Measurements from ENCODE around the gene GPR142. TPM values are rescaled to one million over a fixed set of nuclear protein-coding genes. Genes with fewer than 3 reads are reported as not detected.

The GPR142 gene
- total RNA-seq, 1 donor from 2014 or later, result not detected

GRCh38 chr17:74369665-74370490 lies 2.6 kb downstream of the GPR142 start:
- intact Hi-C loops (cut with DNase I), result no loop called here

GRCh38 chr17:74371653-74372147 lies 4.4 kb downstream of the GPR142 start:
- Histone ChIP-seq H3K4me3 (no peak overlapping the region), H3K27ac (no peak overlapping the region), H3K36me3 (no peaks in the 10 kb centered on the region), H3K9me3 (no peaks in the 10 kb centered on the region), H3K4me1 (peaks cover 12% of the 10 kb centered on the region), H3K27me3 (ENCODE audit: low read depth) (peaks cover 15% of the 10 kb centered on the region)
- DNase-seq (no peak), ATAC-seq (no peak)
- no peak for TF ChIP-seq CTCF (IDR thresholded peaks at IDR 0.05)
- intact Hi-C loops (cut with DNase I), result no loop called here

More at GRCh38 chr17:74369665-74370490, 2.6 kb downstream of the GPR142 start:
- TF ChIP-seq CTCF (IDR thresholded peaks at IDR 0.05), result no peak
- no peaks in the 10 kb centered on the region for H3K9me3 ChIP-seq
- H3K4me3 ChIP-seq, result no peak overlapping the region
- DNase-seq (no peak), ATAC-seq (no peak)
- H3K36me3 ChIP-seq, result no peaks in the 10 kb centered on the region
- peaks cover 12% of the 10 kb centered on the region for H3K4me1 ChIP-seq
- H3K27ac ChIP-seq, result no peak overlapping the region
- peaks cover 15% of the 10 kb centered on the region for H3K27me3 ChIP-seq (ENCODE audit: low read depth)

- intact Hi-C loops (cut with DNase I), result no loop called here
- ATAC-seq, result no peak
- peaks cover 12% of the 10 kb centered on the region for H3K27me3 ChIP-seq (ENCODE audit: low read depth)
Measured at GRCh38 chr17:74372426-74372825, 5.1 kb downstream of the GPR142 start.

GRCh38 chr17:74373838-74374606 lies 6.7 kb downstream of the GPR142 start:
- no peaks in the 10 kb centered on the region for H3K9me3 ChIP-seq
- ATAC-seq (peak in 1 of 2 donors; percentile 9), DNase-seq (no peak)
- no peaks in the 10 kb centered on the region for H3K36me3 ChIP-seq
- H3K4me3 ChIP-seq, result no peak overlapping the region
- peaks cover under 1% of the 10 kb centered on the region for H3K4me1 ChIP-seq
- no peak for TF ChIP-seq CTCF (IDR thresholded peaks at IDR 0.05)
- no peak overlapping the region for H3K27ac ChIP-seq
- H3K27me3 ChIP-seq (ENCODE audit: low read depth), result peaks cover 5% of the 10 kb centered on the region
- intact Hi-C loops (cut with DNase I), result no loop called here

More at GRCh38 chr17:74372426-74372825, 5.1 kb downstream of the GPR142 start:
- Histone ChIP-seq H3K36me3 (no peaks in the 10 kb centered on the region), H3K9me3 (no peaks in the 10 kb centered on the region), H3K4me1 (peaks cover 12% of the 10 kb centered on the region), H3K4me3 (no peak overlapping the region), H3K27ac (no peak overlapping the region)
- no peak for DNase-seq
- TF ChIP-seq CTCF (IDR thresholded peaks at IDR 0.05), result no peak

- no peak overlapping the region for H3K4me3 ChIP-seq
- no peak for TF ChIP-seq CTCF (IDR thresholded peaks at IDR 0.05)
- H3K27me3 ChIP-seq (ENCODE audit: low read depth), result peaks cover 5% of the 10 kb centered on the region
- H3K27ac ChIP-seq, result no peak overlapping the region
- H3K4me1 ChIP-seq, result peaks cover 8% of the 10 kb centered on the region
- DNase-seq (no peak), ATAC-seq (no peak)
- intact Hi-C loops (cut with DNase I), result no loop called here
- no peaks in the 10 kb centered on the region for H3K9me3 ChIP-seq
- no peaks in the 10 kb centered on the region for H3K36me3 ChIP-seq
Measured at GRCh38 chr17:74374858-74375257, 7.6 kb downstream of the GPR142 start.
